ENCODE results near the gene DLG3. TPM values are rescaled to one million over a fixed set of nuclear protein-coding genes. Genes with fewer than 3 reads are reported as not detected.

DLG3 gene
- polyA plus RNA-seq, 2 of the 4 experiments (the other 2 are of a cell fraction) = 3.2 to 12.8 TPM

DNA sequence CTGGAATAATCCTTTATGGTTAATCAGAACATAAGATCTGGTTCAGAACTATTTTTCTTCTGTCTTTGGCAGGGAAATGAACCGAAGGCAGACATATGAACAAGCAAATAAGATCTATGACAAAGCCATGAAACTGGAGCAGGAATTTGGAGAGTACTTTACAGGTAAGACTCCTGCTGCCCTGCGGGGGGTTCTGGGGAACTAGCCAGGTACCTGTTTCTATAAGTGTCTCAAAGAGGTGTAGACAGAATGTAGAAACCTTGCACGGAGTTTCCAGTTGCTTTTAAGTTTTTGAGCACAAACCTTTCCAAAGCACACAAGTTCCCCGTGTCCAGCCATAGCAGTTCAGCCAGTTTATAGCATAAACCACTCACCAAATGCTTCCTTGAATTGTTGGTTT lies 56.2 kb downstream of the DLG3 start:
- DNase-seq (ENCODE audit: low read depth in 1 of 2, low spot score in 1 of 2) (no peak), ATAC-seq (no peak), FAIRE-seq (no peak)
- POLR2A ChIA-PET = no interaction called here
- no peak overlapping the region for H3K4me2 ChIP-seq
- TF ChIP-seq HEYL (CRISPR knock-in tag; IDR thresholded peaks at IDR 0.05) (no peak), PBX3 (IDR thresholded peaks at IDR 0.05) (no peak), NR3C1 (IDR thresholded peaks at IDR 0.05) (no peak), TP53 (CRISPR knock-in tag; IDR thresholded peaks at IDR 0.05) (no peak), FOXS1 (CRISPR knock-in tag; IDR thresholded peaks at IDR 0.05) (no peak), KDM5A (IDR thresholded peaks at IDR 0.05) (no peak), ZC3H11A (IDR thresholded peaks at IDR 0.05) (no peak), EHMT2 (IDR thresholded peaks at IDR 0.05; ENCODE audit: low read depth) (no peak), RARB (CRISPR knock-in tag; IDR thresholded peaks at IDR 0.05) (no peak), CHD4 (IDR thresholded peaks at IDR 0.05; ENCODE audit: borderline replicate concordance) (no peak), HOXB5 (CRISPR knock-in tag; IDR thresholded peaks at IDR 0.05) (no peak), CHD2 (IDR thresholded peaks at IDR 0.05; ENCODE audit: low read length, partially characterized antibody) (no peak), USF2 (IDR thresholded peaks at IDR 0.05) (no peak), PHF8 (IDR thresholded peaks at IDR 0.05; ENCODE audit: borderline replicate concordance, low read depth) (no peak), SREBF2 (IDR thresholded peaks at IDR 0.05) (no peak), MAZ (IDR thresholded peaks at IDR 0.05; ENCODE audit: borderline replicate concordance, low read depth, low read length) (no peak)
- TF ChIP-seq, protein P1, sequence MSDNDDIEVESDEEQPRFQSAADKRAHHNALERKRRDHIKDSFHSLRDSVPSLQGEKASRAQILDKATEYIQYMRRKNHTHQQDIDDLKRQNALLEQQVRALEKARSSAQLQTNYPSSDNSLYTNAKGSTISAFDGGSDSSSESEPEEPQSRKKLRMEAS (IDR thresholded peaks at IDR 0.05) = no peak
- no peak overlapping the region for H3K4me3 ChIP-seq
- no peaks in the 10 kb centered on the region for H3K9me3 ChIP-seq
- H3K4me1 ChIP-seq = no peaks in the 10 kb centered on the region
- WGBS (ENCODE audit: missing lambda C conversion rate) = 90% methylated on average over 4 of the region's 4 CpGs
- CTCF ChIA-PET = no interaction called here
- no peak overlapping the region for H3K27ac ChIP-seq

GRCh38 chrX:70504772-70505450 lies 60.3 kb downstream of the DLG3 start:
- peaks cover 9% of the 10 kb centered on the region; the same call in 2 of the 3 replicates for H3K4me1 ChIP-seq
- POLR2A ChIA-PET = no interaction called here
- no peak overlapping the region for H3K4me3 ChIP-seq
- H3K9me3 ChIP-seq = no peaks in the 10 kb centered on the region
- no peak for ATAC-seq
- H3K27ac ChIP-seq = no peak overlapping the region
- DNase-seq (ENCODE audit: low read depth in 1 of 2, low spot score in 1 of 2) = no peak
- no peak overlapping the region for H3K4me2 ChIP-seq
- no peak for FAIRE-seq
- no peak for TF ChIP-seq JUNB (IDR thresholded peaks at IDR 0.05)
- no peak for TF ChIP-seq CBX2 (IDR thresholded peaks at IDR 0.05; ENCODE audit: borderline replicate concordance, low read depth)
- no peak for TF ChIP-seq KDM5A (IDR thresholded peaks at IDR 0.05)
- TF ChIP-seq CTCF (IDR thresholded peaks at IDR 0.05) = no peak
- TF ChIP-seq, protein P1 (IDR thresholded peaks at IDR 0.05) = no peak
- no peak for TF ChIP-seq PBX3 (IDR thresholded peaks at IDR 0.05)
- TF ChIP-seq, protein P2, sequence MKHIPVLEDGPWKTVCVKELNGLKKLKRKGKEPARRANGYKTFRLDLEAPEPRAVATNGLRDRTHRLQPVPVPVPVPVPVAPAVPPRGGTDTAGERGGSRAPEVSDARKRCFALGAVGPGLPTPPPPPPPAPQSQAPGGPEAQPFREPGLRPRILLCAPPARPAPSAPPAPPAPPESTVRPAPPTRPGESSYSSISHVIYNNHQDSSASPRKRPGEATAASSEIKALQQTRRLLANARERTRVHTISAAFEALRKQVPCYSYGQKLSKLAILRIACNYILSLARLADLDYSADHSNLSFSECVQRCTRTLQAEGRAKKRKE (CRISPR knock-in tag; IDR thresholded peaks at IDR 0.05; ENCODE audit: low read depth) = no peak
- TF ChIP-seq HOXA7 (CRISPR knock-in tag; IDR thresholded peaks at IDR 0.05) = no peak
- TF ChIP-seq RAD21 (conservative IDR thresholded peaks at IDR 0.05 in 1 of 2, IDR thresholded peaks at IDR 0.05 in 1 of 2) = no peak
- no peak for TF ChIP-seq RARB (CRISPR knock-in tag; IDR thresholded peaks at IDR 0.05)
- no peak for TF ChIP-seq MAFK (IDR thresholded peaks at IDR 0.05; ENCODE audit: partially characterized antibody)
- TF ChIP-seq, protein P3, sequence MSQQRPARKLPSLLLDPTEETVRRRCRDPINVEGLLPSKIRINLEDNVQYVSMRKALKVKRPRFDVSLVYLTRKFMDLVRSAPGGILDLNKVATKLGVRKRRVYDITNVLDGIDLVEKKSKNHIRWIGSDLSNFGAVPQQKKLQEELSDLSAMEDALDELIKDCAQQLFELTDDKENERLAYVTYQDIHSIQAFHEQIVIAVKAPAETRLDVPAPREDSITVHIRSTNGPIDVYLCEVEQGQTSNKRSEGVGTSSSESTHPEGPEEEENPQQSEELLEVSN (IDR thresholded peaks at IDR 0.05; ENCODE audit: borderline replicate concordance, low read depth) = no peak
- CTCF ChIA-PET = interaction anchor here (1.2 to 1.6 kb wide), 3 partner anchors 24 to 51 kb away, joined by 3 to 4 read pairs (median 3); no protein-coding TSS in a partner anchor
- WGBS (ENCODE audit: missing lambda C conversion rate) = 73% methylated on average over 6 of the region's 6 CpGs
